Measurements from ENCODE around the gene FBXO42.
A peak's percentile ranks its signal among the peaks of the same experiment; 100 is the strongest.
"Not testable (repeated sequence)": the region's sequence is repeated elsewhere in the genome, so short reads cannot be mapped to it uniquely, and the experiment has no call there.

The FBXO42 gene

DNA sequence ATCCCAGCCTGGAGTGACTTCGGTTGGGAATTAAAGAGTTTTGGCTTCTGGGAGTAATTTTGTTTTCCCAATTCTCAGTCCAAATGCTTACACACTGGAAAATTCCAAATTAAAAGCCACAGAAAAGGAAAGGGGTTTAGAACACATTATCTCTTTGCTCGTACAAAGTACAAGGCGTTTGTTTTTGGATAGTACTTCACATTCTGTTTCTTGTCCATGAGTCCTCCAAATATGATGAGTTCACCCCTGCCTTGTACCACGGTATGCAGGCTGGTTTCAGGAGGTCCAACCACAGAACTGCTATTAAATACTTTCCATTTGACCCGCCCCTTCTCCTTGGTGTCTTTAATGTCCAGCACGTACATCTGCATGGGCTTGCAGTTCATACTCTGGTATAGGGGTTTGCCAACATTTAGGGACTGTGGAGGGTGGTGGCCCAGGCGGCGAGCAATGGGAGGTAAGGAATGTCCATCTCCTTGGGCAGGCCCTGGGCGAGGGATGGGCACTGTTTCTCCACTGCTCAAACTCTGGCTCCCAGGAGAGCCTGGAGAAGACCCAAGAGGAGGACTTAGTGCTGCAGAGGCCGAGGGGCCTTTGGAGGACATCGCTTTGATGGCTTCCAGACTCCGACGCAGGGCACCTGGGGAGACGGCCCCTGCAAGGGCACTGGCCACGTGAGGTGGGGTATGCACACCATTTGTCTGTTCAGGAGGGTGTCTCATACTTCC, 101.6 kb downstream of the FBXO42 start:
- DNase-seq: no peak
- Mint-ChIP-seq H3K27ac (no peak overlapping the region), H3K27me3 (no peaks in the 10 kb centered on the region), H3K36me3 (ENCODE audit: low read depth) (peaks cover 71% of the 10 kb centered on the region), H3K4me3 (no peak overlapping the region), H3K4me1 (ENCODE audit: low read depth) (peaks cover 22% of the 10 kb centered on the region), H3K9me3 (no peaks in the 10 kb centered on the region)

DNA sequence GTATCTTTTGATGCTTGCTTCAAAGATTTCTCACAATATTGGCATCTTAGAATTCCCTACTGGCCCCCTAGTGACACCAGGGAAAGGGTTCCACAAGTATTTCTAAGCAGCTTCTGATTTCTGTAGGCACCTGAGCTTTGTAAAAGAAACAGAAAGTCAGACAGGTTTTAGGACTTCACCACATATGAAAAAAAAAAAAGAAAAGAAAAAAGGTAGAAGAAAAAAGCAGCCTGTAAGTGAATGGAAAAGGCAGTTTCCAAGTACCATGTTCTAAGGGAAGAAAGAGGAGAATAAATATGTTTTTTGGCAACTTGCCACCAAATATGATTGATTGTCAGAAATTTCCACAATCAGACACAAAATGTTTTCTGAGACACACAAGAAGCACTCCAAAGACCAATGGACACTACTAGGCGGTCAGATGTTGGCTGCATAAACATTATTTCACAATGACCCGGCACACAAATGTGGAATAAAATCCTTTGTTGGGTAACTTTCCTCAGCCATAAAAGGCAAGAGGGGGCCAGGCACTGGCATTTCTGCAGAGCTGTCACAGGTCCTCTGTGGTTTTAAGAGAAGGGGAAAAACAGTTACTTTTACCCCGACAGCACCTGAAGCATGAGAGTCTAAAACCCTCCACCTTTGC, 102.6 kb downstream of the FBXO42 start:
- Mint-ChIP-seq H3K27me3 (no peaks in the 10 kb centered on the region), H3K27ac (peak overlapping the region; percentile 62), H3K9me3 (no peaks in the 10 kb centered on the region), H3K36me3 (ENCODE audit: low read depth) (peaks cover 61% of the 10 kb centered on the region), H3K4me3 (no peak overlapping the region), H3K4me1 (ENCODE audit: low read depth) (peaks cover 22% of the 10 kb centered on the region)
- DNase-seq: no peak

DNA sequence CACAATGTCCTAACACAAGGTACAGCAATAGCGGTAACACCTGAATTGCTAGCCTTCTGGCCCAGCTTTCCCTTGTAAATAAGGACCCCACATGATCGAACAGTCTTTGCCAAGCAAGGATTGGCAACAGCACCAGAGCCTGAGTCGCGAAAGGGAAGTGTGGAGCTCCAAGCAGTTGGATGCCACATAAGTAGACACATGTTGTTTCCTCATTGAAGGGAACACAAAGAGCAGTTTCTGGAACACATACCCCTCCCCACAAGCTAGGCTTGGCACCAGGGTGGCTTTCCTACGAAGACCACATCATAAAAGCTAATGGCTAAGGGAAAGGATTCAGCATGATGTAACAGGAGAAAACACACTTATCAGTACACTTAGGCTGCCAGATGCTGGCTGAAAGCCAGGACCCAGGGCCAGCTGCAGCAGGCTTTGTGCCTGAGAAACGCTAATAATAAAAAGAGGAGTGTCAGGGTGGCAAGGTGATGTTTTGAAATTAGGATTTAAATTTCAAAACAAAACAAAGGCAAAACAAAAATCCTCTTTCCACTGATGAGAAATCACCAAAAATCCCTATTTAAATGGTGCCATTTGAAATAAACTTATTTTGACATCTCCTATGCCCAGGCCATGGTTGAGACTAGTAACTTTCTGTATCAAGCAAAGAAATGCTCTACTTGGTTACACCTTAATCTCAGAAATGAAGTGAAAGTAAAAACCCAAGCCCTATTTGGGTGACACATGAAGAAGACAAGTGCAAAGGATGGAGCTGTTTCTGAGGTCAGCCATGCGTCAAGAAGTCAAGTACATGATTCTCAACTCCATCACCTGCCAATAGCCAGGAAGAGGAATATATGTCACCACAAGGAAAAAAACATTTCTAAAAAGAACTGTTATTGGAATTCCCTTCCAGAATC, 103.4 kb downstream of the FBXO42 start:
- Mint-ChIP-seq H3K36me3 (ENCODE audit: low read depth) (peaks cover 53% of the 10 kb centered on the region), H3K9me3 (no peaks in the 10 kb centered on the region), H3K27me3 (no peaks in the 10 kb centered on the region), H3K4me3 (no peak overlapping the region), H3K27ac (peak overlapping the region; percentile 65), H3K4me1 (ENCODE audit: low read depth) (peaks cover 24% of the 10 kb centered on the region)
- no peak for DNase-seq

DNA sequence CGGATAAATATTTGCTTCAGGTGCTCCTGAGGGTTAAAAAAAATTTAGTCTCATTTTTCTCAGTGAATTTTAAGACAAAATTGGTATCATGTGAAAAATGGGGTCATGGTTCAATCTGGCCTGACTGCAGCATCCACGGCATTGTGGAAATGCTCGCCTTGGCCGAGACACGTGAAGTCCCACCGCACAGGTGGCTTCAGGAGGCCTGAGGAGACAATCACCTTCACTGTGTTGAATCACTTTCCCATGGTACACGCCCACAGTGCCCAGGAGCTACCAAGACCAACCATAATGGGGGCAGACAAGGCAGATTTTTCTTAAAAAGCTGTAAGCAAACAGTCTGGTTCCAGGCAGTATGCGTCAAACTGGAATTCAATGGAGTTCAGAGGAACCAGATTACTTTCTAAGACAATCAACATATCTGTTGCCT, 104.3 kb downstream of the FBXO42 start:
- Mint-ChIP-seq H3K36me3 (ENCODE audit: low read depth) (peaks cover 45% of the 10 kb centered on the region), H3K27ac (no peak overlapping the region), H3K9me3 (no peaks in the 10 kb centered on the region), H3K4me1 (ENCODE audit: low read depth) (peaks cover 24% of the 10 kb centered on the region), H3K4me3 (no peak overlapping the region), H3K27me3 (no peaks in the 10 kb centered on the region)
- no peak for DNase-seq

- peaks cover 24% of the 10 kb centered on the region for H3K4me1 Mint-ChIP-seq (ENCODE audit: low read depth)
- no peaks in the 10 kb centered on the region for H3K27me3 Mint-ChIP-seq
- DNase-seq: no peak
- H3K9me3 Mint-ChIP-seq: no peaks in the 10 kb centered on the region
- peaks cover 41% of the 10 kb centered on the region for H3K36me3 Mint-ChIP-seq (ENCODE audit: low read depth)
- H3K4me3 Mint-ChIP-seq: no peak overlapping the region
- peak overlapping the region; percentile 61 for H3K27ac Mint-ChIP-seq
Measured at GRCh38 chr1:16247441-16247840, 104.8 kb downstream of the FBXO42 start.

GRCh38 chr1:16246961-16247360, 105.3 kb downstream of the FBXO42 start:
- no peak for DNase-seq
- Mint-ChIP-seq H3K36me3 (ENCODE audit: low read depth) (peaks cover 36% of the 10 kb centered on the region), H3K9me3 (no peaks in the 10 kb centered on the region), H3K4me3 (no peak overlapping the region), H3K27me3 (no peaks in the 10 kb centered on the region), H3K4me1 (ENCODE audit: low read depth) (peaks cover 24% of the 10 kb centered on the region), H3K27ac (peak overlapping the region; percentile 61)

DNA sequence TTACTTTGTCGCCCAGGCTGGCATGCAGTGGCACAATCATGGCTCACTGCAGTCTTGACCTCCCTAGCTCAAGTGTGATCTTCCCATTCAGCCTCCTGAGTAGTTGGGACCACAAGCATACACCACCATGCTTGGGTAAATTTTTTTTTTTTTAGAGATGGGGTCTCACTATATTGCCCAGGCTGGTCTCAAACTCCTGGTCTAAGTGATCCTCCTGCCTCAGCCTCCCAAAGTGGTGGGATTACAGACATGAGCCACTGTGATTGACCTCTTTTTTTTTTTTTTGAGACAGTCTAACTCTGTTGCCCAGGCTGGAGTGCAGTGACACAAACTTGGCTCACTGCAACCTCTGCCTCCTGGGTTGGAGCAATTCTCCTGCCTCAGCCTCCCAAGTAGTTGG, 106.0 kb downstream of the FBXO42 start:
- H3K27ac Mint-ChIP-seq, H3K27me3 Mint-ChIP-seq, DNase-seq, H3K9me3 Mint-ChIP-seq, H3K4me3 Mint-ChIP-seq: not testable (repeated sequence)
- Mint-ChIP-seq H3K36me3 (ENCODE audit: low read depth) (peaks cover 29% of the 10 kb centered on the region), H3K4me1 (ENCODE audit: low read depth) (peaks cover 24% of the 10 kb centered on the region)

- H3K4me3 Mint-ChIP-seq: no peak overlapping the region
- no peak for DNase-seq
- H3K27ac Mint-ChIP-seq: no peak overlapping the region
- H3K9me3 Mint-ChIP-seq: no peaks in the 10 kb centered on the region
- H3K36me3 Mint-ChIP-seq (ENCODE audit: low read depth): peaks cover 23% of the 10 kb centered on the region
- no peaks in the 10 kb centered on the region for H3K27me3 Mint-ChIP-seq
- H3K4me1 Mint-ChIP-seq (ENCODE audit: low read depth): peaks cover 22% of the 10 kb centered on the region
Measured at GRCh38 chr1:16245476-16246196, 106.6 kb downstream of the FBXO42 start.

- peaks cover 19% of the 10 kb centered on the region for H3K4me1 Mint-ChIP-seq (ENCODE audit: low read depth)
- no peak for DNase-seq
- H3K27ac Mint-ChIP-seq: no peak overlapping the region
Measured at GRCh38 chr1:16244650-16245285, 107.5 kb downstream of the FBXO42 start.

DNA sequence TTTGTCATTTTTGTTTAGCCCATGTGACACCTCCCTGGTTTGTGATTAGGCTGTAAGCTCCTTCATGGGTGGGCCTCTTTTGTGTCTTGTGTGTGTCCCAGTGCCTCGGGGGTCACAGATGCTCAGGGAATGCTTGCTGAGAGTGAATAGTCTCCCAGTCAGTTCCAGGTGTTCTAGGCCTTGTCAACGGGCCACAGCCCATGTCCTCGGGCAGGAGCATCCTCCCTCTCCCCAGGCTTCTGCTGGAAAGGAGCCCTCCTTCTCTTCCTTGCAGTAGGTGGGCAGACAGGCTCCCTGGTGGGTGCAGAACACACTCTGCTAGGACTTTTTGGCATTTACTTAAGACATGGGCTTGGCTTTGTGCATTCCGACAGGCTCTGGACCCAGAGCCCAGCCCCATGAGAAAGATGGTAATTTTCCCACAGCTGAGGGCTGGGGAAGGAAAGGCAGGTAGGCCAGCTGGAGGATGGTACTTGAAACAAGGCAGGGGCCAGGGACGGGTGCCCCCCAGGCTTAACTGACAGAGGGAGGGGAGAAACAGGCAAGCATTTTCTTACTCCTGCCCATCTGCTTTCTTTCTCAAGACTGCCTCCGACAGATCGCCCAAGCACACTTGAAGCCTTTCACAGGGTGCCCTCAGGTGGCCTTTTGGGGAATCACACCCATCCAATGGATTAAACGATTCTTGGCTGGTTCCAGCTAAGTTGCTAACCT, 108.2 kb downstream of the FBXO42 start:
- Mint-ChIP-seq H3K9me3 (no peaks in the 10 kb centered on the region), H3K4me3 (no peak overlapping the region), H3K4me1 (ENCODE audit: low read depth) (peaks cover 12% of the 10 kb centered on the region), H3K27ac (no peak overlapping the region), H3K36me3 (ENCODE audit: low read depth) (peaks cover 12% of the 10 kb centered on the region), H3K27me3 (no peaks in the 10 kb centered on the region)
- peak; percentile 81 for DNase-seq

More at GRCh38 chr1:16244650-16245285, 107.5 kb downstream of the FBXO42 start:
- Mint-ChIP-seq H3K9me3 (no peaks in the 10 kb centered on the region), H3K36me3 (ENCODE audit: low read depth) (peaks cover 17% of the 10 kb centered on the region), H3K27me3 (no peaks in the 10 kb centered on the region), H3K4me3 (no peak overlapping the region)

GRCh38 chr1:16243215-16243610, 109.1 kb downstream of the FBXO42 start:
- no peak overlapping the region for H3K27ac Mint-ChIP-seq
- H3K4me1 Mint-ChIP-seq (ENCODE audit: low read depth): peaks cover 7% of the 10 kb centered on the region
- H3K27me3 Mint-ChIP-seq: no peaks in the 10 kb centered on the region
- H3K9me3 Mint-ChIP-seq: no peaks in the 10 kb centered on the region
- no peak for DNase-seq
- H3K4me3 Mint-ChIP-seq: no peak overlapping the region
- peaks cover 9% of the 10 kb centered on the region for H3K36me3 Mint-ChIP-seq (ENCODE audit: low read depth)

DNA sequence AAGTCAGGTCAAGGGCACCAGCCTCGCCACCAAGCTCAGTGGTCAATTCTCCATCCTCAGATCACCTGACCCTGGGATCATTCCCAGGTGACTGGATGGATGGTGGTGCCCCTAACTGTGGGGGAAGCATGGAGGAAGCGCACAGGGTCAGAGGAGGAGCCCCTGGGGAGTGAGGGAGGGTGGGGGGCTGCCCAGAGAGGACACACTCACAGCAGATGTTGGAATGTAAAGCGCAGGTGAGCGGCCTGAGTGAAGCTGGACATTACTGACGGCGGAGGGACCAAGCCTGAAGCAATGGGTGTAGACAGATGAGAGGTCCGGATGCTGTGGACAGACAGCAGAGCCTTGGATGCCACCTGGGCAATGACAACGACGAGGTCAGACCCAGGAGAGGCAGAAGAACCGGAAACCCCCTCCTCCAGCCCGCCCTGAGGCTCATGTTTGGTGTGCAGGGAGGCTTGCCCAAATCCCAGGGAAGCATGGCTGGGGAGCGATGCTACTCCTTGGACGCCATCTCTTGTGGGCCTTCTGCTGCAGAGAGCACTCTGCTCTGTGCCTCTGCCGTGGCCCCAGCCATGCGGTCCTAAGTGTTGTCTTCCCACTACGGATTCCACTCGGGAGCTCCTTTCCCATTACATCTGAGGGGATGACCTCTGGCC, 109.6 kb downstream of the FBXO42 start:
- H3K9me3 Mint-ChIP-seq: no peaks in the 10 kb centered on the region
- no peaks in the 10 kb centered on the region for H3K27me3 Mint-ChIP-seq
- H3K4me3 Mint-ChIP-seq: no peak overlapping the region
- no peak overlapping the region for H3K27ac Mint-ChIP-seq
- H3K4me1 Mint-ChIP-seq (ENCODE audit: low read depth): peaks cover 12% of the 10 kb centered on the region
- peaks cover 9% of the 10 kb centered on the region for H3K36me3 Mint-ChIP-seq (ENCODE audit: low read depth)
- DNase-seq: no peak

DNA sequence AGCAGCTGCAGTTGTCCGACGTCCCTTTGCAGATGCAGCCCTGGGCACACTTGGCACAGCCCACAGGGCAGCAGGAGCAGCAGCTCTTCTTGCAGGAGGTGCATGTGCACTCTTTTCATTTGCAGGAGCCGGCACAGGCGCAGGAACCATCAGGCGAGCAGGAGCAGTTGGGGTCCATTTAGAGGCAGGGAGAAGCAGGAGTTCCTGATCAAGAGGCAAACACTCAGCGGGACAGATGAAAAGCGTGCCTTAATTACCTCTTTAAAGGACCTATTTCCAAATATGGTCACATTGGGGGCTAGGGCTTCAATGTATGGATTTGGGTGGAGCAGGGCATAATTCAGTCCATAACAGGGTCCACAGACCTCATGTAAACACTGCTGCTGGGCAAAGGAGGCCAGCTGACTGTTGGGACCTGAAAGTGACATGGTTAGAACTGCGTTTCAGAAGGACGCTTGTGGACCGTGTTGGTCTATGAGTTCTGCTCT, 111.0 kb downstream of the FBXO42 start:
- H3K4me3 Mint-ChIP-seq: no peak overlapping the region
- peaks cover 24% of the 10 kb centered on the region for H3K4me1 Mint-ChIP-seq (ENCODE audit: low read depth)
- H3K36me3 Mint-ChIP-seq (ENCODE audit: low read depth): peaks cover 2% of the 10 kb centered on the region
- no peak overlapping the region for H3K27ac Mint-ChIP-seq
- no peaks in the 10 kb centered on the region for H3K27me3 Mint-ChIP-seq
- H3K9me3 Mint-ChIP-seq: no peaks in the 10 kb centered on the region
- no peak for DNase-seq

Data from activated T-cell treated with anti-CD3 and anti-CD28 coated beads, Interleukin-2, amount 50 U/mL, for 24 hours (primary cell).